EL (cell line): ENCODE measurements around the gene EML6.
A peak's percentile ranks its signal among the peaks of the same experiment; 100 is the strongest.

ENCODE experiments used
- DNase-seq: peaks from one replicate; pipeline ENCODE4 v3.0.0-alpha.2; 2016

Gene EML6

GRCh38 chr2:54950811-54951210, 227.3 kb downstream of the EML6 start:
- DNase-seq, result no peak

GRCh38 chr2:54952425-54952824, 229.0 kb downstream of the EML6 start:
- DNase-seq, result no peak

- DNase-seq, result peak; percentile 70
Measured at GRCh38 chr2:54952978-54953456, 229.6 kb downstream of the EML6 start.

GRCh38 chr2:54954158-54954557, 230.7 kb downstream of the EML6 start:
- no peak for DNase-seq

- no peak for DNase-seq
Measured at GRCh38 chr2:54954705-54955357, 231.4 kb downstream of the EML6 start.

GRCh38 chr2:54955358-54956110, 232.1 kb downstream of the EML6 start:
- DNase-seq, result no peak

GRCh38 chr2:54956111-54956627, 232.7 kb downstream of the EML6 start:
- DNase-seq, result no peak

- DNase-seq, result no peak
Measured at GRCh38 chr2:54957321-54957999, 234.0 kb downstream of the EML6 start.

- no peak for DNase-seq
Measured at GRCh38 chr2:54958717-54959371, 235.4 kb downstream of the EML6 start.

- DNase-seq, result no peak
Measured at GRCh38 chr2:54960164-54960563, 236.7 kb downstream of the EML6 start.

GRCh38 chr2:54962511-54962910, 239.0 kb downstream of the EML6 start:
- DNase-seq, result no peak

GRCh38 chr2:54962935-54963440, 239.5 kb downstream of the EML6 start:
- no peak for DNase-seq

- no peak for DNase-seq
Measured at GRCh38 chr2:54963476-54963875, 240.0 kb downstream of the EML6 start.

GRCh38 chr2:54964271-54964670, 240.8 kb downstream of the EML6 start:
- DNase-seq, result peak; percentile 67

- no peak for DNase-seq
Measured at GRCh38 chr2:54964816-54965215, 241.4 kb downstream of the EML6 start.

GRCh38 chr2:54965425-54965824, 242.0 kb downstream of the EML6 start:
- DNase-seq, result no peak

GRCh38 chr2:54966165-54966832, 242.8 kb downstream of the EML6 start:
- peak; percentile 31 for DNase-seq

GRCh38 chr2:54966837-54967236, 243.4 kb downstream of the EML6 start:
- no peak for DNase-seq

- no peak for DNase-seq
Measured at GRCh38 chr2:54967269-54967668, 243.8 kb downstream of the EML6 start.

- no peak for DNase-seq
Measured at GRCh38 chr2:54967759-54968365, 244.4 kb downstream of the EML6 start.

GRCh38 chr2:54968561-54969218, 245.2 kb downstream of the EML6 start:
- DNase-seq, result no peak
